HuH-7 (cell line): ENCODE measurements around the gene CACNA1G.

Experiments used
- DNase-seq: peaks from one replicate; pipeline ENCODE4 v3.0.0; 2011; ENCODE audit warnings: low spot score

CACNA1G gene

DNA sequence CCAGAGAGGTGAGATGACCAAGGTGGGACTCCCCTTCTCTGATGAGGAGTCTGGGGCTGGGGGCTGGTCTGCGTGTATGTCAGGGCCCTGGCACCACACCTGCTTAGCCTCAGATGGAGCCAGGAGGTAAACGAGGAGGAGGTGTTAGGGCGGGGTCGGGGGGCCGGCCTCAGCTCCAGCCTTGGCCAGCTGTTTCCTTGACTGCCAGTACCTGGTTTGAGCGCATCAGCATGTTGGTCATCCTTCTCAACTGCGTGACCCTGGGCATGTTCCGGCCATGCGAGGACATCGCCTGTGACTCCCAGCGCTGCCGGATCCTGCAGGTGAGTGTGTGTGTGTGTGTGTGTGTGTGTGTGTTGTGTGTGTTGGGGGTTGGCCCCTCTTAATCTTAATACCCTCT is 8.1 kb downstream of the CACNA1G start:
- no peak for DNase-seq

- DNase-seq, result no peak
Measured at GRCh38 chr17:50569592-50569991, 9.1 kb downstream of the CACNA1G start.

- DNase-seq, result no peak
Measured at GRCh38 chr17:50570032-50570431, 9.5 kb downstream of the CACNA1G start.

- no peak for DNase-seq
Measured at GRCh38 chr17:50570528-50570927, 10.0 kb downstream of the CACNA1G start.

DNA sequence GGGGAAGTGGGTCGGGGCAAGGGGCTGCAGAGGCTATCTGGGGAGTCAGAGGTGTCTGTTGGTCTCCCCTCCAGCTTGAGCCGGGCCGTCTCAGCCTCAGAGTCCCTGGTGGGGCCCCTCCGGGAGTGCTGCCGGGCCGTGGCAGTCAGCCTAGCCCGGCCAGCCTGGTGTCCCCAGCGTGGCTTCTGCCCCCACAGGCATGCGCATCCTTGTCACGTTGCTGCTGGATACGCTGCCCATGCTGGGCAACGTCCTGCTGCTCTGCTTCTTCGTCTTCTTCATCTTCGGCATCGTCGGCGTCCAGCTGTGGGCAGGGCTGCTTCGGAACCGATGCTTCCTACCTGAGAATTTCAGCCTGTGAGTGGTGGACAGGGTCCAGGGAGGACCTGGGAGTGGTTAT is 11.2 kb downstream of the CACNA1G start:
- no peak for DNase-seq

DNA sequence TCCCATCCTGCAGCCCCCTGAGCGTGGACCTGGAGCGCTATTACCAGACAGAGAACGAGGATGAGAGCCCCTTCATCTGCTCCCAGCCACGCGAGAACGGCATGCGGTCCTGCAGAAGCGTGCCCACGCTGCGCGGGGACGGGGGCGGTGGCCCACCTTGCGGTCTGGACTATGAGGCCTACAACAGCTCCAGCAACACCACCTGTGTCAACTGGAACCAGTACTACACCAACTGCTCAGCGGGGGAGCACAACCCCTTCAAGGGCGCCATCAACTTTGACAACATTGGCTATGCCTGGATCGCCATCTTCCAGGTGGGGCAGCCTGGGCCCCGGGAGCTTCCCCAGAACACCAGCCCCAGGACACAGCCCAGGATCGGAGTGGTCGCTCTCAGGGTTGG is 12.0 kb downstream of the CACNA1G start:
- DNase-seq, result no peak

DNA sequence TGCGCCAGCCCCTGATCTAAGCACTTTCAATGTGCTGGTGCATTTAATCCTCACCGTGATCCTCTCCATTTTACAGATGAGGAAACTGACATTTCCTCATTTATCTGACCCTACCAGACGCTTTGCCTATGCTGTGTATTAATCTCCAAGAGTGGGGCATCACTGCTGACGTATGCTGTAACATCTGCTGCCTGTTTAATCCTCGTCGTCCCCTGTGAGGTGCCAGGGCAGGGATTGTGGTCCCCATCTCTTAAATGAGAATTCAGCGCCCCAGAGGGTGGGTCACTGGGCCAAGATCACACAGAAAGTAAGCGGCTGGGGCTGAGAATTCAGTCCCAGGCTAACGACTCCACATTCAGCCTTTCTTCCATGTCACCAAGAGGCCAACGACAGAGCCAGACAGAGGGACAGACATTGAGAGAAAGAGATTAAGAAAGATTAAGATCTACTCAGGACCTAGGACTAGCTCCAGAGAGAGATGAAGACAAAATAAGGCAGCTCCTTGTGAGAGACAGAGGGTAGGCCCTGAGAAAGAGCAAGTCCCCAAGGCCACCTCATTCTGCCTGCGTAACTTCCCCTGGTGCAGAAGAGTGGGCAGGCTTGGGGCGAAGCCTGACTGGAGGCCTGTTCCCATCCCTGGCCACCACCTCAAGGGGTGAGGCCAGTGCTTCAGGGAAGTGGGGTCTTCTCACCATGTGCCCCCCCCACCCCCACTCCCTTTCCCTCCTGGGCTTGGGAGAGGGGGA is 13.5 kb downstream of the CACNA1G start:
- no peak for DNase-seq

DNA sequence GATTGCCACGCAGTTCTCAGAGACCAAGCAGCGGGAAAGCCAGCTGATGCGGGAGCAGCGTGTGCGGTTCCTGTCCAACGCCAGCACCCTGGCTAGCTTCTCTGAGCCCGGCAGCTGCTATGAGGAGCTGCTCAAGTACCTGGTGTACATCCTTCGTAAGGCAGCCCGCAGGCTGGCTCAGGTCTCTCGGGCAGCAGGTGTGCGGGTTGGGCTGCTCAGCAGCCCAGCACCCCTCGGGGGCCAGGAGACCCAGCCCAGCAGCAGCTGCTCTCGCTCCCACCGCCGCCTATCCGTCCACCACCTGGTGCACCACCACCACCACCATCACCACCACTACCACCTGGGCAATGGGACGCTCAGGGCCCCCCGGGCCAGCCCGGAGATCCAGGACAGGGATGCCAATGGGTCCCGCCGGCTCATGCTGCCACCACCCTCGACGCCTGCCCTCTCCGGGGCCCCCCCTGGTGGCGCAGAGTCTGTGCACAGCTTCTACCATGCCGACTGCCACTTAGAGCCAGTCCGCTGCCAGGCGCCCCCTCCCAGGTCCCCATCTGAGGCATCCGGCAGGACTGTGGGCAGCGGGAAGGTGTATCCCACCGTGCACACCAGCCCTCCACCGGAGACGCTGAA is 15.2 kb downstream of the CACNA1G start:
- no peak for DNase-seq

- DNase-seq, result no peak
Measured at GRCh38 chr17:50576864-50577263, 16.3 kb downstream of the CACNA1G start.

DNA sequence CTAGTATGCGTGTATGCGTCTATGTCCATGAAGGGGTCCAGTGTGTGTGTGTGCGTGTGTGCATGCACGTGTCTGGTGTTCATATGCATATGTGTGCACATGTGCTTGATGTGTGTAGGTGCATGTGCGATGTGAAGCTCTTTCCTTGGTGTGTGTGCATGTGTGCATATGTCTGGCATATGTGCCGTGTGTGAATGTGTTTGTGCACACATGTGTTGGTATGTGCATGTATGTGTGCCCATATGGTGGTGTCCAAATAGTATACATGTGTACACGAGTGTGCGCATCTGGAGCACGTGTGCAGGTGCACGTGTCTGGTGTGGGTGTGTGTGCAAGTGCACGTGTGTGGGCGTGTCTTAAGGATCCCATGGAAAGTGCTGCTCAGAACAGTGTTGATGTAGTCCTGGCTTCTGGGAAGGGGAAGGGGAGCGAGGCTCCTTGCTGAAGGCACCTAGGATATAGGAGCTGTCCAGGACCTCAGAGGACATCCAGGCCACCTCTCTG is 17.0 kb downstream of the CACNA1G start:
- no peak for DNase-seq

GRCh38 chr17:50578173-50578572 is 17.7 kb downstream of the CACNA1G start:
- no peak for DNase-seq

GRCh38 chr17:50579399-50579798 is 18.9 kb downstream of the CACNA1G start:
- no peak for DNase-seq

GRCh38 chr17:50580646-50581045 is 20.1 kb downstream of the CACNA1G start:
- no peak for DNase-seq

- no peak for DNase-seq
Measured at GRCh38 chr17:50581316-50581715, 20.8 kb downstream of the CACNA1G start.

- DNase-seq, result no peak
Measured at GRCh38 chr17:50582741-50583140, 22.2 kb downstream of the CACNA1G start.

GRCh38 chr17:50583641-50584040 is 23.1 kb downstream of the CACNA1G start:
- DNase-seq, result no peak

DNA sequence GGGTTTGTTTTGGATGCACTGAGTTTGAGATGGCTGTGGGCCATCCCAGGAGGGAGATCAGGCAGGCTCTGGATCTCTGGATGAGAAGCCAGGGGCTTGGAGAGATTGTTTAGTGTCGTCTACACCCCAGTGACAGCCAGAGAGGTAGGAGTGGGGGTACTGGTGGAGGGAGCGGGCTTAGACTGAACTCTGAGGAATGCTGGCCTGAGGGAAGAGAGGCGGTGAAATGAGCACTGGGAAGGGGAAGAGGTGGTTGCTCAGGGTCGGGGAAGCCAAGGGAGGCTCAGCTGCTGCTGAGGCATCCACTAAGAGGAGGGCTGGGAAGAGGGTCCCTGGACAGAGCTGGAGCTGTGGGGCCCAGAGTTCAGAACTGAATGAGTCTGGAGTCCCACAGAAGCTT is 23.6 kb downstream of the CACNA1G start:
- no peak for DNase-seq

GRCh38 chr17:50584749-50585148 is 24.2 kb downstream of the CACNA1G start:
- no peak for DNase-seq

DNA sequence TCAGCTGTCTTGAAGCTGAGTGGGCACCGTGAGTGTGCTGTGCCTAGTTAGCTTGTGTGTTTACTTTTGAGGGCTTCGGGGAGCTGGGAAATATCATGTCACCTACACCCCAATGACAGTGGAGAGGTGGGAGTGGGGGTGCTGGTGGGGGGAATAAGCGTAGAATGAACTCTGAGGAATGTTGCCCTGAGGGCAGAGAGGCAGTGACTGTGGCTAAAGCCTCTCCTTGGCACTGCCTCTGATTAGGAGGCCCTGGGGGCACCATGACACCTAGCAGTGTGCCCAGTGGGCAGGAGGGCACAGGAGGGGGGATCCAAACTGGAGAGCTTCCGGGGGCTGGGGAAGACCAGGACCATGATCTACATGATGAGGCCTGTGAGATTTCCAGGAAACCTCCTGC is 24.8 kb downstream of the CACNA1G start:
- DNase-seq, result no peak

- no peak for DNase-seq
Measured at GRCh38 chr17:50585891-50586290, 25.4 kb downstream of the CACNA1G start.

DNA sequence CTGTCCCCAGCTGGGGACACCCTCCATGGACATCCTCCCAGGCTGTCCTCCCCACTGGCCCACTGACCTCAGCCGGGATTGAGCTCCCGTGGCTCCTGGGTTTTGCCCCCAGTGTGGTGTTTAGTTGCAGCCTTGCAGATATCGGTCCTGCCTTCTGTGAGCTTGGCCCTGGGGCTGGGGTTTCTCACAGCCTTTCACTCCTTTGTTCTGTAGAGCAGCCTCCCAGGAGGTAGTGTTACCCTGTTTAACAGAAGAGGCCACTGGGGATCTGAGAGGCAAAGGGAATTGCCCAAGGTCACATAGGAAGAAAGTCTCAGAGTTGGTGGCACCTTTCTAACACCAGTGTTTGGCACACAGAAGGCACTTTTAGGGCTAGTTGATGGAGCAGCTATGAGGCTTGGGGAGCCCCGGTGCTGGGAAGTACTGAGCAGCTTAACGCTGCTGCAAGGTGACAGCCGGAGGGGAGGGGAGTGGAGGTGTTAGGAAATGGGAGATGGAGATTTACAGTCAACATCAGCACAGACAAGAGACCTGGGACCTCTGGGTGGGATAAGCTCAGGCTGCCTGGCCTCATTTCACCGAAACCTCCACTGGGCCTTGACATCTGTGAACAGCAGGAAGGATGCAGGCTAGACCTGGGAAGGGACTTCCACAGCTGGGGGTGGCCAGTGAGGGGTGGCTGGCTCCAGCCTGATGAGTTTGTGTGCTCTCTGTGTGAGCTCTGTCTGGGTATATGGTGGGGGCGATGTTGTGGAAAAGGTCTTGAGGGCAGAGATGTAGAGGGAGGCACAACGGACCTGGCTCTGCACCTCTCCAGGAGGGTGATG is 26.1 kb downstream of the CACNA1G start:
- no peak for DNase-seq

DNA sequence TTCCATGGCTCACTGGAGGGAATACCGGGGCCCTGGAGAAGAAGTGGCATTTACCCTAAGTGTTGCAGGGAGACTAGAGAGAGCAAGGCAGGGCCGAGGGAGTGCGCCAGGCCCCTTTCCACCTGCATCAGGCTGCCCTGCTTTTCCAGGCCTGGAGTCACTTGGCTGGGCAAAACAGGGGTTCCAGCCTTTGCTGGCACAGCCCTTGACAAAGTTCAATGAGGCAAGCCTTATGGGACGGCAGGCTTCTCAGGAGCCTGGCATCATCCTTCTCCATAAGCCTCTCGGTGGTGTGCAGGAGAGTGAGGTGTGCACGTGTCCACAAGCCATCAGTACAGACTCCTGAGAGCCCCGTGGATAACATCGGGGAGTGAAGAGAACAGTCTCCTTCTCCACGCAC is 27.1 kb downstream of the CACNA1G start:
- no peak for DNase-seq
